ENCODE measurements around the gene FSIP1.

The FSIP1 gene

GRCh38 chr15:39565851-39566250 lies 216.8 kb downstream of the FSIP1 start:
- Mint-ChIP-seq H3K27ac (no peak overlapping the region), H3K4me3 (no peak overlapping the region), H3K36me3 (no peaks in the 10 kb centered on the region), H3K4me1 (no peaks in the 10 kb centered on the region), H3K9me3 (no peaks in the 10 kb centered on the region)
- DNase-seq (ENCODE audit: low spot score in 2 of 2) (no peak), ATAC-seq (no peak)

- H3K4me3 Mint-ChIP-seq, result no peak overlapping the region
- H3K27ac Mint-ChIP-seq, result no peak overlapping the region
- no peaks in the 10 kb centered on the region for H3K36me3 Mint-ChIP-seq
- H3K9me3 Mint-ChIP-seq, result no peaks in the 10 kb centered on the region
- ATAC-seq, result no peak
- no peaks in the 10 kb centered on the region for H3K4me1 Mint-ChIP-seq
- no peak for DNase-seq (ENCODE audit: low spot score in 2 of 2)
Observed at GRCh38 chr15:39564972-39565665, 217.5 kb downstream of the FSIP1 start.

- no peak overlapping the region for H3K27ac Mint-ChIP-seq
- H3K4me1 Mint-ChIP-seq, result peaks cover 6% of the 10 kb centered on the region
- H3K4me3 Mint-ChIP-seq, result no peak overlapping the region
- no peaks in the 10 kb centered on the region for H3K36me3 Mint-ChIP-seq
- DNase-seq (ENCODE audit: low spot score in 2 of 2) (no peak), ATAC-seq (no peak)
- no peaks in the 10 kb centered on the region for H3K9me3 Mint-ChIP-seq
Observed at GRCh38 chr15:39558421-39558820, 224.2 kb downstream of the FSIP1 start.

GRCh38 chr15:39556461-39556860 lies 226.2 kb downstream of the FSIP1 start:
- no peaks in the 10 kb centered on the region for H3K36me3 Mint-ChIP-seq
- DNase-seq (ENCODE audit: low spot score in 2 of 2) (no peak), ATAC-seq (no peak)
- H3K27ac Mint-ChIP-seq, result no peak overlapping the region
- H3K4me1 Mint-ChIP-seq, result peaks cover 6% of the 10 kb centered on the region
- H3K4me3 Mint-ChIP-seq, result no peak overlapping the region
- H3K9me3 Mint-ChIP-seq, result no peaks in the 10 kb centered on the region

GRCh38 chr15:39555885-39556284 lies 226.8 kb downstream of the FSIP1 start:
- DNase-seq (ENCODE audit: low spot score in 2 of 2) (no peak), ATAC-seq (no peak)
- no peak overlapping the region for H3K4me3 Mint-ChIP-seq
- peaks cover 6% of the 10 kb centered on the region for H3K4me1 Mint-ChIP-seq
- no peak overlapping the region for H3K27ac Mint-ChIP-seq
- no peaks in the 10 kb centered on the region for H3K9me3 Mint-ChIP-seq
- no peaks in the 10 kb centered on the region for H3K36me3 Mint-ChIP-seq

- peaks cover 6% of the 10 kb centered on the region for H3K4me1 Mint-ChIP-seq
- no peaks in the 10 kb centered on the region for H3K9me3 Mint-ChIP-seq
- no peak overlapping the region for H3K4me3 Mint-ChIP-seq
- no peak for ATAC-seq
- no peak for DNase-seq (ENCODE audit: low spot score in 2 of 2)
- H3K27ac Mint-ChIP-seq, result no peak overlapping the region
- H3K36me3 Mint-ChIP-seq, result no peaks in the 10 kb centered on the region
Observed at GRCh38 chr15:39554746-39555387, 227.8 kb downstream of the FSIP1 start.

- DNase-seq (ENCODE audit: low spot score in 2 of 2) (no peak), ATAC-seq (no peak)
- Mint-ChIP-seq H3K27ac (no peak overlapping the region), H3K9me3 (no peaks in the 10 kb centered on the region), H3K4me1 (peaks cover 6% of the 10 kb centered on the region), H3K4me3 (no peak overlapping the region), H3K36me3 (no peaks in the 10 kb centered on the region)
Observed at GRCh38 chr15:39553947-39554693, 228.5 kb downstream of the FSIP1 start.

GRCh38 chr15:39552556-39552955 lies 230.1 kb downstream of the FSIP1 start:
- Mint-ChIP-seq H3K27ac (no peak overlapping the region), H3K9me3 (no peaks in the 10 kb centered on the region), H3K36me3 (no peaks in the 10 kb centered on the region), H3K4me1 (peaks cover 6% of the 10 kb centered on the region), H3K4me3 (no peak overlapping the region)
- no peak for ATAC-seq
- no peak for DNase-seq (ENCODE audit: low spot score in 2 of 2)

- Mint-ChIP-seq H3K4me3 (no peak overlapping the region), H3K4me1 (peaks cover 6% of the 10 kb centered on the region), H3K36me3 (no peaks in the 10 kb centered on the region), H3K27ac (no peak overlapping the region), H3K9me3 (no peaks in the 10 kb centered on the region)
- ATAC-seq (no peak), DNase-seq (ENCODE audit: low spot score in 2 of 2) (no peak)
Observed at GRCh38 chr15:39551476-39551875, 231.2 kb downstream of the FSIP1 start.

All from stimulated activated effector memory CD8-positive, alpha-beta T cell treated with anti-CD3 and anti-CD28 coated beads, Interleukin-12 subunit alpha, Interleukin-12 subunit beta, amount 100 ng/mL, for 72 hours (primary cell).